ENCODE data around the gene TRIM17. TPM values are rescaled to one million over a fixed set of nuclear protein-coding genes. Genes with fewer than 3 reads are reported as not detected.

The TRIM17 gene
- total RNA-seq, 4 donors from 2014 or later = not detected

DNA sequence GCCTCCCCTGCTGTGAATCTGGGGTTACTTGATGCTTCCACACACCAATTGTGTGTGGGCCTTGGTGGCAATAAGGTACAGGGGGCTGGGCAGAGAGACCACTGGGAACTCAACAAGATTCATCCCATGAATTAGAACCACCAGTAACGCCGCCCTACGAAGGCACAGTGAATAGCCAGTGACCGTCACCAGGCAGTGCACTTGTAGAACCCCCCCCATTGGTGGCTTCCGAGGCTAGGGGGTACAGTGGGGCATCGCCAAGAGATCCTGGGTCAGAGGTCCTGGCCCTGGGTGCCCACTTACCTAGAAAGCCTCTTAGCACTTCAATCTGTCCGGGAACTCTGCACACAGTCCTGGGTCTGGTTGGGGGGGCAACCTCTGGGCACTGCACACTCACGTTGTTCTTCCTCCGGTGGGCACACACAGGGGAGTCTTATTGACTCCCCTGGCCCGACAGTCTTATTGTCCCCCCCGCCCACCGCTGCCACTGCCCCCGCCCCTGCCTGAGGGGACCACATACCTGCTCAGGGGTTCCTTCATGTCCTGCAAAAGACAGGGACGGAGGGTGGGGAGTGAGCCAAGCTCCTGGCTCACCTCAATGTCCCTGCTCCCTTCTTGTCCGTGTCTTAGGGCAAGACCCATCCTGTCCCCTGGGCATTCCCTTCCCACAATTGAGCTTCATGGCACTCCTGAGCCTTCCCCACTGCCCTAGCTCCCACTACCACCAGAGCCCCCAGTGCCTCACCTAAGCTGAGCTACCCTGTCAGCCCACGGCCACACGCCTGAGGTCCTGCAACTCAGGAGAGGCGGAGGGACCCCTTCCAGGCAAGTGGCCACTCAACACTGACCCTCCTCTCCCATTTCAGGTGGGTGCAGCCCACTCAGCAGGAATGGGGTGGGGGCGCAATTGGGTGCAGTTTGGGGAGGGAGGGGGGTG lies 7.5 kb downstream of the TRIM17 start:
- in situ Hi-C loops (cut with MboI; ENCODE audit: low sequenced_read_pairs in 4 of 4) = no loop called here
- TF ChIP-seq POLR2A (IDR thresholded peaks at IDR 0.05) = no peak
- TF ChIP-seq, protein P1, sequence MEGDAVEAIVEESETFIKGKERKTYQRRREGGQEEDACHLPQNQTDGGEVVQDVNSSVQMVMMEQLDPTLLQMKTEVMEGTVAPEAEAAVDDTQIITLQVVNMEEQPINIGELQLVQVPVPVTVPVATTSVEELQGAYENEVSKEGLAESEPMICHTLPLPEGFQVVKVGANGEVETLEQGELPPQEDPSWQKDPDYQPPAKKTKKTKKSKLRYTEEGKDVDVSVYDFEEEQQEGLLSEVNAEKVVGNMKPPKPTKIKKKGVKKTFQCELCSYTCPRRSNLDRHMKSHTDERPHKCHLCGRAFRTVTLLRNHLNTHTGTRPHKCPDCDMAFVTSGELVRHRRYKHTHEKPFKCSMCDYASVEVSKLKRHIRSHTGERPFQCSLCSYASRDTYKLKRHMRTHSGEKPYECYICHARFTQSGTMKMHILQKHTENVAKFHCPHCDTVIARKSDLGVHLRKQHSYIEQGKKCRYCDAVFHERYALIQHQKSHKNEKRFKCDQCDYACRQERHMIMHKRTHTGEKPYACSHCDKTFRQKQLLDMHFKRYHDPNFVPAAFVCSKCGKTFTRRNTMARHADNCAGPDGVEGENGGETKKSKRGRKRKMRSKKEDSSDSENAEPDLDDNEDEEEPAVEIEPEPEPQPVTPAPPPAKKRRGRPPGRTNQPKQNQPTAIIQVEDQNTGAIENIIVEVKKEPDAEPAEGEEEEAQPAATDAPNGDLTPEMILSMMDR (IDR thresholded peaks at IDR 0.05 in 4 of 5, conservative IDR thresholded peaks at IDR 0.05 in 1 of 5) = no peak
- no peak overlapping the region for H3K4me3 ChIP-seq
- H3K27me3 ChIP-seq = no peaks in the 10 kb centered on the region
- ATAC-seq (no peak), DNase-seq (peak in 1 of 2 donors; percentile 10)
- H3K9me3 ChIP-seq = no peaks in the 10 kb centered on the region
- H3K36me3 ChIP-seq = no peaks in the 10 kb centered on the region
- intact Hi-C loops (cut with DNase I; ENCODE audit: low total_unique reads) = loop anchor here (10.0 kb wide), 1 partner anchor 304 kb away; the partner anchor contains the start of genes C1orf35 and MRPL55
- peaks cover 12 to 19% of the 10 kb centered on the region in 2 donors for H3K4me1 ChIP-seq
- no peak overlapping the region for H3K27ac ChIP-seq

GRCh38 chr1:228408041-228408868 lies 8.4 kb downstream of the TRIM17 start:
- DNase-seq = peak in 1 of 2 donors; percentile 13
- Histone ChIP-seq H3K36me3 (no peaks in the 10 kb centered on the region), H3K27me3 (no peaks in the 10 kb centered on the region), H3K27ac (no peak overlapping the region), H3K9me3 (no peaks in the 10 kb centered on the region), H3K4me1 (peaks cover 12 to 19% of the 10 kb centered on the region in 2 donors), H3K4me3 (no peak overlapping the region)
- intact Hi-C loops (cut with DNase I; ENCODE audit: low total_unique reads) (loop anchor here (10.0 kb wide), 1 partner anchor 303 kb away; the partner anchor contains the start of genes C1orf35 and MRPL55), in situ Hi-C loops (cut with MboI; ENCODE audit: low sequenced_read_pairs in 4 of 4) (no loop called here)
- no peak for ATAC-seq
- TF ChIP-seq, protein P1 (IDR thresholded peaks at IDR 0.05 in 4 of 5, conservative IDR thresholded peaks at IDR 0.05 in 1 of 5) = no peak
- TF ChIP-seq POLR2A (IDR thresholded peaks at IDR 0.05) = no peak

DNA sequence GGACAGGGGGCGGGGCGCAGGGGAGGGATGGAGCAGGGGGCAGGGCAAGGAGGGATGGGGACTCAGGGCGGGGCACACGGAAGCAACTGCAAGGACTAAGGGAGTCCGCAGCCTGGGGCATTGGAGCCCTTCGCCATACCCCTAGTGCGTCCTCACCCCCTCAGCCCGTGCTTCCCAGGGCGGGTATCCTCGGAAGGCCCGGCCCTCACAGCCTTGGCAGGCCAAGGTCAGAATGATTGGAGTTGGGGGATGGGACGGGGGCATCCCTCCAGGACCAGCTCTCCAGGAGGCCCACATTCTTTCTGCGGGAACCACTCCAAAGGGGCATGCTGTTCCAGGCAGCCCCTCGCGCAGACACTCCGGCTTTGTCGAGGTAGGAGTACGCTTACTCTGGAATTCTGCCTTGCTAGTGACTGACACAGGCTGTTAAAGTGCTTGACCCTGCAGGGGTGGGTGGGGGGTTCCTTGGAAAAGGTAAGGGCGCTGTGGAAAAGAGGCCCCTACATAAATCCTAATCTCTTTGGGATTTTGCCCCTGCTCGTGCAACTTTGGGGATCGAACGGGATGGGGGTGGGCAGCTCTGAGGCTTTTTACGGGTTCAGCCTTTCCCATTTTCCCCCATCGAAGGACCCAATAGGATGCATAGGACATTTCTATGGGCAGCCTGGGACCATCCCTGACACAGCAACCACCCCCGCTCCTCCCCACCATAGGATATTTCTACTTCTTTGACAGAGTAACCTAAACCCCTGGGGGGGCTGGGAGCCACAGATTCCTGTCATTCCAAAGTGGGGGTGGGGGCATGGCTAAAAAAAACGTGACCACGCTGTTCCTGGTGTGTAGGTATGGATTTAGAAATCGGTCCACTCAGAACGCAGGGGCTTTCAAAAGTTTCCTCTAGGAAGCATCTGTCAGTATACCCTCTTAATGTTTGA lies 9.3 kb downstream of the TRIM17 start:
- DNase-seq (peak in 1 of 2 donors; percentile 4), ATAC-seq (no peak)
- Histone ChIP-seq H3K9me3 (no peaks in the 10 kb centered on the region), H3K4me3 (peak overlapping the region; percentile 63 to 86 (median 76)), H3K27ac (peak overlapping the region; percentile 59 to 77 (median 64)), H3K4me1 (peaks cover 12 to 19% of the 10 kb centered on the region in 2 donors), H3K36me3 (no peaks in the 10 kb centered on the region), H3K27me3 (no peaks in the 10 kb centered on the region)
- TF ChIP-seq POLR2A (IDR thresholded peaks at IDR 0.05) = no peak
- TF ChIP-seq, protein P1 (IDR thresholded peaks at IDR 0.05 in 4 of 5, conservative IDR thresholded peaks at IDR 0.05 in 1 of 5) = no peak
- in situ Hi-C loops (cut with MboI; ENCODE audit: low sequenced_read_pairs in 4 of 4) = no loop called here
- intact Hi-C loops (cut with DNase I; ENCODE audit: low total_unique reads) = loop anchor here (10.0 kb wide), 1 partner anchor 303 kb away; the partner anchor contains the start of genes C1orf35 and MRPL55

DNA sequence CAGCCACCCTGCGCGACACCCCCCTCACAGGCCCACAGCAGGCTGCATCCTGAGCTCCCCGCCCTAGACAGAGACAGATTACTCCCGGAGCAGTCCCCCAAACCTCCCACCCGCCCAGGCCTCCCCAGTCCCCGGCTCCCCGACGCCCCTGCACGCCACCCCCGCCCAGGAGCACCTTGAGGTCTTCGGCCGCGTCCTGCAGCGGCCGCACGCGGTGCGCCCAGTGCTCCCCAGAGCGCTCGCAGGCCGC lies 10.8 kb downstream of the TRIM17 start:
- in situ Hi-C loops (cut with MboI; ENCODE audit: low sequenced_read_pairs in 4 of 4) (no loop called here), intact Hi-C loops (cut with DNase I; ENCODE audit: low total_unique reads) (loop anchor here (10.0 kb wide), 1 partner anchor 301 kb away; the partner anchor contains the start of genes C1orf35 and MRPL55)
- DNase-seq (peak in 1 of 2 donors; percentile 10), ATAC-seq (no peak)
- peaks cover 12 to 19% of the 10 kb centered on the region in 2 donors for H3K4me1 ChIP-seq
- H3K4me3 ChIP-seq = peak overlapping the region; percentile 63 to 86 (median 76)
- no peaks in the 10 kb centered on the region for H3K27me3 ChIP-seq
- peak overlapping the region in 2 of 4 donors; percentile 73 to 77 for H3K27ac ChIP-seq
- no peaks in the 10 kb centered on the region for H3K9me3 ChIP-seq
- H3K36me3 ChIP-seq = peaks cover 0 to under 1% of the 10 kb centered on the region in 2 donors
- TF ChIP-seq, protein P1 (IDR thresholded peaks at IDR 0.05 in 4 of 5, conservative IDR thresholded peaks at IDR 0.05 in 1 of 5) = no peak
- TF ChIP-seq POLR2A (IDR thresholded peaks at IDR 0.05) = no peak
